PC-9 (cell line): Measurements from ENCODE around the gene MTO1. TPM values are rescaled to one million over a fixed set of nuclear protein-coding genes. Genes with fewer than 3 reads are reported as not detected.
"Not testable (repeated sequence)": the region's sequence is repeated elsewhere in the genome, so short reads cannot be mapped to it uniquely, and the experiment has no call there.

Source experiments
- BruUV-seq: library from RNA; stranded (reverse); fragments of 400-500 nt; replicated peaks from 2 replicates; lab custom pipeline; 2021; lab: Mats Ljungman, UMichigan
- CTCF ChIA-PET: fragments of 300-600 bp; sonication (Branson Sonifier 250); formaldehyde crosslinking; loops from one replicate; lab custom pipeline; 2022; ENCODE audit warnings: antibody characterized with exemption; lab: Charles Lee
- POLR2A ChIA-PET: fragments of 300-600 bp; sonication (Branson Sonifier 250); formaldehyde crosslinking; loops from one replicate; lab custom pipeline; 2022; ENCODE audit warnings: antibody characterized with exemption; ENCODE audit not compliant: unreplicated experiment; lab: Charles Lee
- DNase-seq, 2 experiments: peaks; one replicate each; pipeline versions ENCODE4 v3.0.0 to v3.0.0-alpha.2; 2015 to 2022; ENCODE audit warnings: mixed read lengths in 1 of 2
- H2AFZ ChIP-seq: fragments of 200-600 bp; sonication (generic); 2 replicates; pipeline ENCODE4 v1.8.1; 2017; ENCODE audit warnings: antibody characterized with exemption
- H3F3A ChIP-seq: fragments of 200-600 bp; sonication (generic); 2 replicates; pipeline ENCODE4 v1.8.1; 2017; ENCODE audit warnings: antibody characterized with exemption, mild to moderate bottlenecking, low read depth; ENCODE audit not compliant: insufficient read depth
- H3K27ac ChIP-seq: fragments of 200-600 bp; sonication (generic); 2 replicates; pipeline ENCODE4 v1.6.1; 2016; ENCODE audit warnings: mixed run types
- H3K27me3 ChIP-seq: fragments of 200-600 bp; sonication (generic); 2 replicates; pipeline ENCODE4 v1.6.1; 2016; ENCODE audit warnings: low read depth, mixed run types; ENCODE audit not compliant: insufficient read depth
- H3K36me3 ChIP-seq: fragments of 200-600 bp; sonication (generic); 2 replicates; pipeline ENCODE4 v1.6.1; 2016; ENCODE audit warnings: low read depth, mixed run types
- H3K4me1 ChIP-seq: fragments of 200-600 bp; sonication (generic); replicated peaks from 2 replicates; pipeline ENCODE4 v1.6.1; 2016; ENCODE audit warnings: mixed run types; ENCODE audit not compliant: insufficient read depth
- H3K4me2 ChIP-seq: fragments of 200-600 bp; sonication (generic); 2 replicates; pipeline ENCODE4 v1.6.1; 2017; ENCODE audit warnings: mixed run types
- H3K4me3 ChIP-seq: fragments of 200-600 bp; sonication (generic); 2 replicates; pipeline ENCODE4 v1.6.1; 2016; ENCODE audit warnings: mixed run types
- H3K79me2 ChIP-seq: fragments of 200-600 bp; sonication (generic); 2 replicates; pipeline ENCODE4 v1.6.1; 2017; ENCODE audit warnings: low read depth, mixed run types
- H3K9me2 ChIP-seq: fragments of 200-600 bp; sonication (generic); 2 replicates; pipeline ENCODE4 v1.8.1; 2017; ENCODE audit warnings: mild to moderate bottlenecking; ENCODE audit not compliant: insufficient read depth
- H3K9me3 ChIP-seq: fragments of 200-600 bp; sonication (generic); 2 replicates; pipeline ENCODE4 v1.8.1; 2016; ENCODE audit warnings: low read depth; ENCODE audit not compliant: insufficient read depth
- H4K20me1 ChIP-seq: fragments of 200-600 bp; sonication (generic); 2 replicates; pipeline ENCODE4 v1.8.1; 2017; ENCODE audit not compliant: insufficient read depth
- CTCF ChIP-seq: fragments of 200-600 bp; sonication (generic); conservative IDR thresholded peaks from 2 replicates; pipeline ENCODE4 v1.6.1; 2017; ENCODE audit warnings: mixed run types, antibody characterized with exemption, mild to moderate bottlenecking, moderate library complexity
- EZH2 ChIP-seq: fragments of 200-600 bp; sonication (generic); IDR thresholded peaks from 2 replicates; pipeline ENCODE4 v1.8.0; 2017; ENCODE audit warnings: antibody characterized with exemption, low read depth
- intact Hi-C: fragments of 100-400 bp; cut with micrococcal nuclease; formaldehyde crosslinking; loops from one replicate; pipeline ENCODE4 v1.10.0; 2022; ENCODE audit not compliant: unreplicated experiment
- total RNA-seq: library from RNA; stranded (reverse); gene quantifications from 2 replicates; pipeline ENCODE4 v1.2.3, GENCODE V29; 2021

Gene MTO1
- total RNA-seq, 1 experiment from 2014 or later = 27.2 TPM

GRCh38 chr6:73504160-73504559, 42.6 kb downstream of the MTO1 start:
- Histone ChIP-seq H3K79me2 (no peaks in the 10 kb centered on the region), H3K36me3 (peaks cover 13% of the 10 kb centered on the region; the same call in 1 of the 2 replicates), H3K4me1 (no peaks in the 10 kb centered on the region), H3K9me2 (no peaks in the 10 kb centered on the region), H3K4me2 (no peak overlapping the region), H4K20me1 (no peaks in the 10 kb centered on the region), H3K9me3 (no peaks in the 10 kb centered on the region; the same call in 1 of the 2 replicates), H3F3A (peaks cover 16% of the 10 kb centered on the region; the same call in 1 of the 2 replicates), H3K27me3 (no peaks in the 10 kb centered on the region), H3K27ac (no peak overlapping the region), H2AFZ (no peak overlapping the region), H3K4me3 (no peak overlapping the region)
- CTCF ChIA-PET = no interaction called here
- POLR2A ChIA-PET = no interaction called here
- BruUV-seq = no TSS peak
- DNase-seq = no peak
- intact Hi-C loops = no loop called here
- TF ChIP-seq CTCF = no peak
- no peak for TF ChIP-seq EZH2

- H4K20me1 ChIP-seq = no peaks in the 10 kb centered on the region
- H3K4me1 ChIP-seq = no peaks in the 10 kb centered on the region
- H3F3A ChIP-seq = peaks cover 18% of the 10 kb centered on the region; the same call in 1 of the 2 replicates
- no peak overlapping the region for H3K27ac ChIP-seq
- intact Hi-C loops = loop anchor here (5.0 kb wide), 1 partner anchor 43 kb away; the partner anchor contains the start of gene MTO1
- peaks cover 3% of the 10 kb centered on the region; the same call in 1 of the 2 replicates for H3K36me3 ChIP-seq
- no peaks in the 10 kb centered on the region for H3K9me2 ChIP-seq
- H3K4me3 ChIP-seq = no peak overlapping the region
- no peaks in the 10 kb centered on the region for H3K27me3 ChIP-seq
- H3K4me2 ChIP-seq = no peak overlapping the region
- no peak for DNase-seq
- TF ChIP-seq EZH2 = no peak
- ChIA-PET CTCF (no interaction called here), POLR2A (no interaction called here)
- H3K9me3 ChIP-seq = no peaks in the 10 kb centered on the region; the same call in 1 of the 2 replicates
- H3K79me2 ChIP-seq = no peaks in the 10 kb centered on the region
- no TSS peak for BruUV-seq
- no peak overlapping the region for H2AFZ ChIP-seq
Measured at GRCh38 chr6:73505142-73505541, 43.6 kb downstream of the MTO1 start.

- H3F3A ChIP-seq = peaks cover 18% of the 10 kb centered on the region; the same call in 1 of the 2 replicates
- H3K4me1 ChIP-seq, CTCF ChIA-PET, POLR2A ChIA-PET, H3K9me2 ChIP-seq, H3K27me3 ChIP-seq, H4K20me1 ChIP-seq, H3K27ac ChIP-seq, H3K36me3 ChIP-seq, H3K79me2 ChIP-seq, H3K4me3 ChIP-seq, BruUV-seq, H2AFZ ChIP-seq, H3K4me2 ChIP-seq, H3K9me3 ChIP-seq: not testable (repeated sequence)
- peak in 1 of 2 experiments; percentile 65 for DNase-seq
- intact Hi-C loops = loop anchor here (5.0 kb wide), 1 partner anchor 43 kb away; the partner anchor contains the start of gene MTO1
Measured at GRCh38 chr6:73505705-73506104, 44.2 kb downstream of the MTO1 start.

GRCh38 chr6:73506246-73506645, 44.7 kb downstream of the MTO1 start:
- Histone ChIP-seq H3K9me2 (no peaks in the 10 kb centered on the region), H3K27me3 (no peaks in the 10 kb centered on the region), H2AFZ (no peak overlapping the region), H3K9me3 (no peaks in the 10 kb centered on the region; the same call in 1 of the 2 replicates), H3K79me2 (no peaks in the 10 kb centered on the region), H3K4me1 (no peaks in the 10 kb centered on the region), H3K4me3 (no peak overlapping the region), H3K4me2 (no peak overlapping the region), H3K36me3 (no peaks in the 10 kb centered on the region; the same call in 1 of the 2 replicates), H3F3A (peaks cover 18% of the 10 kb centered on the region; the same call in 1 of the 2 replicates), H3K27ac (no peak overlapping the region), H4K20me1 (no peaks in the 10 kb centered on the region)
- CTCF ChIA-PET = no interaction called here
- DNase-seq = no peak
- POLR2A ChIA-PET = no interaction called here
- no TSS peak for BruUV-seq
- TF ChIP-seq CTCF = no peak
- no peak for TF ChIP-seq EZH2
- intact Hi-C loops = loop anchor here (5.0 kb wide), 1 partner anchor 44 kb away; the partner anchor contains the start of gene MTO1
